Activated gamma-delta T cell (primary cell): ENCODE data around the gene DBX1.
"Not testable (repeated sequence)": the region's sequence is repeated elsewhere in the genome, so short reads cannot be mapped to it uniquely, and the experiment has no call there.

ENCODE experiments used
- DNase-seq: peaks from one replicate; lab custom pipeline; 2025; lab: John Stamatoyannopoulos, UW

DBX1 gene

DNA sequence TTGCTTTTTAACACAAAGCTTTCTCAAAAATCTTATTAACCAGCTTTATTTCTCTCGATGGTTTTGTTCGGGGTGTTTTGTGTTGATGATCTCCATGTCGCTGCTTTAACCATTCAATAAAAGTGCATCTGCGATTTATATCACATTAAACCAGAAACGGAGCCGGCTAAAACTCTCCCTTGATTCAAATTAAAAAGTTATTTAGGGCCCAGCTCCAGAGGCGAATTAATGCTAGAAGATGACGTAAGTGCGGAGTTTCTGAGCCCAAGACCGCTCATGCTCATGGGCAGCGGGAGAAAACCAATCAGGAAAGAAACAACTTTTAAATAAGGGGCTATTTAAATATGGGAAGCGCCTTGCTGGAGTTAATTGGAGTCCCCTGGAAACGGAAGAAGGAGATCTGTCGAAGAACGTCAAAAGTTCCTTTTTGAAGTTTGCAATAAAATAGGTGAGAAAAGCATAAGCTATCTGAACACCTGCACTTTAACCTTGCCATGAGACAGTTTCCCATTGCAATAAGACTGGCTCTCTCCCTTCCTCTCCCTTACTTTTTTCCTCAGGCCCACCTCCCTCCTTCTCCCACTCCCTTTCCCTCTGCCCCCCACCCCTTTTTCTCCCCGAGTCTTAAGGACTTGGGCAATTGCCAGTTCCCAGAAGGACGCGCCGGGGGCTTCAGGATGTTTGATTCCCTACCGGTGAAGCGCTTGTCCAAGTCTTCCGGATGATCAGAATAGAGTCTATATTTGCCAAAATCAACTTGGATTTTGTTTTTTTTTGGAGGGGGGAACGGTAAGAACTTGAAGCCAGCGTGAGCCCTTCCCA, 1.9 kb upstream of the DBX1 start:
- no peak for DNase-seq

GRCh38 chr11:20161230-20161918, 1.1 kb upstream of the DBX1 start:
- DNase-seq, result no peak

GRCh38 chr11:20159466-20160381, 551 bp downstream of the DBX1 start:
- DNase-seq, result no peak

GRCh38 chr11:20158597-20159257, 1.5 kb downstream of the DBX1 start:
- DNase-seq, result no peak

- DNase-seq, result no peak
Measured at GRCh38 chr11:20157728-20158127, 2.5 kb downstream of the DBX1 start.

DNA sequence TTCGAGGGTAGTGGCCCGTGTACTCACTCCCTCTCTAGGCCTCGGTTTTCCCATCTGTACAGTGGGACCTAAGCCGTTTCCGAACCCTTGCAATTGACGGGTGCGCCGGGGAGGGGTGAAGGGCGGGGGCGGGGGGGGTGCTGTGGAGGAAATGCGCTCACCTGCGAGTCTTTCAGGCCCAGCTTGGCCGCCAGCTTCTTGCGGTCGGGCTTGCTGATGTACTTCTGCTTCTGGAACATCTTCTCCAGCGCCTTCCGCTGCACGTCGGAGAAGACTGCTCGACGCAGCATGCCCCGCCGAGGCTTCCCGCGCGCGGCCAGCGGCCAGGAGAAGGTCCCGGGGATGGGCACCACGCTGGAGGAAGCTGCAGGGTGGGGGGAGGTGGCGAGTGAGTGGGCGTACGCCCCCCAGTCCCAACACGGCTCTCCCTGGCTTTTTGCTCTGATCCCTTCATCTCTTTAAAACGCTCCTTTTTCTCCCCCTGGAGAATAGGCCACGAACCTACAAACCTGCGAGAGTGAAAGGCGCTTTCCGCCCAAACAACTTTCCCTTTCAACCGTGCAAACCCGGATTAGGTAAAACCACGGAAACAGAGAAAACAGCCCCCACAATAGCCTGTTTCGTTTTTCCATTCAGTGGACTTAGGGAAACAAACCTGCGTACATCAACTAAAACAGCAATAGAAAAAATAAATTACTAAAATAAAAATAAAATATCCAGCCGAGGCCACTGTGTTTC, 3.2 kb downstream of the DBX1 start:
- DNase-seq, result no peak

- no peak for DNase-seq
Measured at GRCh38 chr11:20156280-20156875, 3.9 kb downstream of the DBX1 start.

- no peak for DNase-seq
Measured at GRCh38 chr11:20155683-20156279, 4.5 kb downstream of the DBX1 start.

DNA sequence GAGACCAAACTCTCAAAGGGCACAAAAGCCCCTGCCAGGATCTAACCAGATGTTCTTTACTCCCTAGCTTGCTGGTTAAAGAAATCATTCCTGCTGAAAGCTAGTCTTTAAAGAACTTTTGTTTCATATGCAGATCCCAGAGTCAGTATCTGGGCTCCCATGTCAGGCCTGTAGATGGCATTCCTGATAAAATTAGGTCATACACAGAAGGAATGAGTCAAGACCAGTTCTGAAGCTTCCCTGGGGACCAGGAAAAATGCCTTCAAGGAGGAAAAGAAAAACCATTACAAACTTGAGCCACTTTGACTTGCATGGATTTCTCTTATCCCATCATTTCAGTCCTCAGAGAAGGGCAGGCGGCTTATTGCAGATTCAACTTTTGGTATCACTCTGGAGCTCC, 5.9 kb downstream of the DBX1 start:
- DNase-seq, result no peak

DNA sequence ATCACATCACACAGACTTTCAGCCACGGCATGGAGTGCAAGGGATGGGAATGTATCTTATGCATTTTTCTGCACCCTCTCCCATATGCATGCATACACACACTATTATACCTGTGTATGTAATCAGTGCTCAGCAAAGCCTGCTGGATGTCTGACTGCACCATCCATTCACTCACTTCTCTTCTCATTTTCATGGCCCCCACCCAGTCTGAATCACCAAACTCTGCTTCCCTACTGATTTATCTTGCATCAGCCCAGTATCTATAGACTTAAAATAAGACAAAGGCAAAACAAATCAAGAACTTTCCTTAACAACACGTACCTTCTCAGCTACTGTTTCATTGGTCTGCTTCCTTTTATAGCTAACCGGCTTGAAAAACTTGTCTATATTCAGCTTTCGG, 21.6 kb downstream of the DBX1 start:
- DNase-seq, result no peak

- DNase-seq, result no peak
Measured at GRCh38 chr11:20137637-20138036, 22.6 kb downstream of the DBX1 start.

GRCh38 chr11:20134991-20135736, 25.1 kb downstream of the DBX1 start:
- no peak for DNase-seq

GRCh38 chr11:20132667-20133039, 27.6 kb downstream of the DBX1 start:
- no peak for DNase-seq

- DNase-seq, result no peak
Measured at GRCh38 chr11:20131788-20132666, 28.2 kb downstream of the DBX1 start.

DNA sequence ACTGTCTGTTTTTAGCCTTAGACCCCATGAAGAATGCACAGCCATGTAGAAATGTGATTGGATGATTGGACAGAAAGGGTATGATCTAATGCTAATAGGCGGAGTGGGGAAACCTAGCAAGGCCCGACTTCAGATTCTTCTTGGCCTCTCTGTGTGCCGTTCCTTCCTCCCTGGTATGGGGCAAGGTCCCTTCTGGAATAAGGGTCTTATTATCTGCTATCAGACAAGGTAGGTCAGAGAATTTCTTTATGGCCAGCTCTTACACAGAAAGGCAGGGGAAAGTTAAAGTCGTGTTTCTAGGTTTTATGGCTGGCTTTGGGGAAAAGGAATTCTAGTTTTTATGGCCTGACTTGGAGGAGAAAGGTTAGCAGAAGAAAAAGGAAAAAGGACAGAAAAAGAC, 30.6 kb downstream of the DBX1 start:
- no peak for DNase-seq

DNA sequence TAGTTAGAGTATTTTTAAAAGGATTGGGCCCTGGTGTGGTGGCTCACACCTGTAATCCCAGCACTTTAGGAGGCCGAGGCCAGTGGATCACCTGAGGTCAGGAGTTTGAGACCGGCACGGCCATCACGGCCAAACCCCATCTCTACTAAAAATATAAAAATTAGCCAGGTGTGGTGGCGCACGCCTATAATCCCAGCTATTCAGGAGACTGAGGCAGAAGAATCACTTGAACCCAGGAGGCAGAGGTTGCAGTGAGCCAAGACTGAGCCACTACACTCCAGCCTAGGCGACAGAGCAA, 31.8 kb downstream of the DBX1 start:
- DNase-seq, result not testable (repeated sequence)

- DNase-seq, result no peak
Measured at GRCh38 chr11:20127671-20128527, 32.4 kb downstream of the DBX1 start.

GRCh38 chr11:20126724-20127123, 33.6 kb downstream of the DBX1 start:
- DNase-seq, result no peak
